Transverse colon (tissue), 4 donors: ENCODE results near the gene ELAVL3.

Experiments used
- EP300 ChIP-seq: sonication (generic); formaldehyde crosslinking; IDR thresholded peaks from one replicate; pipeline ENCODE4 v1.6.1; 2017; ENCODE audit warnings: antibody characterized with exemption, low read depth
- POLR2AphosphoS5 ChIP-seq, 3 donors: sonication (generic); formaldehyde crosslinking; IDR thresholded peaks; one replicate each; pipeline ENCODE4 v1.6.1; 2016; ENCODE audit warnings: antibody characterized with exemption in 3 of 3
- TF ChIP-seq, protein P1 (sequence below), 5 experiments: fragments of 200-600 bp in 3 of 5; fragments of 450-650 bp in 2 of 5; sonication (generic) in 3 of 5; IDR thresholded peaks; 1 replicate in 2 of 5; 2 replicates in 3 of 5; pipeline ENCODE4 v1.5.1; 2016 to 2017; ENCODE audit warnings: antibody characterized with exemption in 5 of 5, inconsistent platforms in 3 of 5, mild to moderate bottlenecking in 2 of 5, moderate library complexity in 1 of 5

DNA sequence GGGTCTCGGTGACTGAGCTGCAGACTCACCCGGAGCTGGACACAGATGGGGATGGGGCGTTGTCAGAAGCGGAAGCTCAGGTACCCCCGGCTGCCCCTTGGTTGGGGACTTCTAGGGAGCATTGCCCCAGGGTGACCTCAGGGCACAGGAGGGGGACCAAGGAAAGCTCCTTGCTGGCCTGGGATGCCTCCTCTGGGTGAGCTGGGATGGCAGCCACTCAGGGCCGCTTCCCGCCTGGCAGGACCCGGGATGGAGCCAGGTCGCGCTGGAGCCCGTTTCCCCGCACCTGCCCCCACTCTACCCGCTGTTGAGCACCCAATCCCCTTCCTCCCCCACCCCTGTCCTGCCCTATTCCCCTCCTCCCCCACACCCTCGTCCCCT lies 34.6 kb downstream of the ELAVL3 start:
- TF ChIP-seq, protein P1, sequence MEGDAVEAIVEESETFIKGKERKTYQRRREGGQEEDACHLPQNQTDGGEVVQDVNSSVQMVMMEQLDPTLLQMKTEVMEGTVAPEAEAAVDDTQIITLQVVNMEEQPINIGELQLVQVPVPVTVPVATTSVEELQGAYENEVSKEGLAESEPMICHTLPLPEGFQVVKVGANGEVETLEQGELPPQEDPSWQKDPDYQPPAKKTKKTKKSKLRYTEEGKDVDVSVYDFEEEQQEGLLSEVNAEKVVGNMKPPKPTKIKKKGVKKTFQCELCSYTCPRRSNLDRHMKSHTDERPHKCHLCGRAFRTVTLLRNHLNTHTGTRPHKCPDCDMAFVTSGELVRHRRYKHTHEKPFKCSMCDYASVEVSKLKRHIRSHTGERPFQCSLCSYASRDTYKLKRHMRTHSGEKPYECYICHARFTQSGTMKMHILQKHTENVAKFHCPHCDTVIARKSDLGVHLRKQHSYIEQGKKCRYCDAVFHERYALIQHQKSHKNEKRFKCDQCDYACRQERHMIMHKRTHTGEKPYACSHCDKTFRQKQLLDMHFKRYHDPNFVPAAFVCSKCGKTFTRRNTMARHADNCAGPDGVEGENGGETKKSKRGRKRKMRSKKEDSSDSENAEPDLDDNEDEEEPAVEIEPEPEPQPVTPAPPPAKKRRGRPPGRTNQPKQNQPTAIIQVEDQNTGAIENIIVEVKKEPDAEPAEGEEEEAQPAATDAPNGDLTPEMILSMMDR (IDR thresholded peaks at IDR 0.05) = no peak
- TF ChIP-seq EP300 = no peak
- no peak for TF ChIP-seq POLR2AphosphoS5 (IDR thresholded peaks at IDR 0.05)
